ENCODE measurements around the gene FOXP1.

Gene FOXP1

DNA sequence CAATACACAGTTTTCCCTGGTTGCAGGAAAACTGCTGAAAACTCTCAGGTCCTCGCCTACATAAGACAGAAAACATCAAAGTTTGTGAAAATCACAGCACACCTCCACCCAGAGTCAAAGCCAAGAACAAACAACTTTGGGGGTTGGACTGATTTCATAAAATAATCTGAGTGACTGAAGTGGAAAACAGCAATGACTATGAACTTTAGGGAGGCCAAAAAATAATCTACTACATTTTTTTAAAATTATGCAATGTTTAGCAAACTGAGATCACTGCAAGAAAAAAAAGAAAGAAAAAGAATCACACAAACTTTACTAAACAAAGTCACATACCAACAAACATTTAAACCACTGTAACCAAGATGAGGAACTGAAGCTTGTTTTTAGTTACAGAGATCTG is 15.9 kb upstream of the FOXP1 start:
- no peak for TF ChIP-seq EZH2phosphoT487 (IDR thresholded peaks at IDR 0.05; ENCODE audit: low read depth)
- TF ChIP-seq, protein P1, sequence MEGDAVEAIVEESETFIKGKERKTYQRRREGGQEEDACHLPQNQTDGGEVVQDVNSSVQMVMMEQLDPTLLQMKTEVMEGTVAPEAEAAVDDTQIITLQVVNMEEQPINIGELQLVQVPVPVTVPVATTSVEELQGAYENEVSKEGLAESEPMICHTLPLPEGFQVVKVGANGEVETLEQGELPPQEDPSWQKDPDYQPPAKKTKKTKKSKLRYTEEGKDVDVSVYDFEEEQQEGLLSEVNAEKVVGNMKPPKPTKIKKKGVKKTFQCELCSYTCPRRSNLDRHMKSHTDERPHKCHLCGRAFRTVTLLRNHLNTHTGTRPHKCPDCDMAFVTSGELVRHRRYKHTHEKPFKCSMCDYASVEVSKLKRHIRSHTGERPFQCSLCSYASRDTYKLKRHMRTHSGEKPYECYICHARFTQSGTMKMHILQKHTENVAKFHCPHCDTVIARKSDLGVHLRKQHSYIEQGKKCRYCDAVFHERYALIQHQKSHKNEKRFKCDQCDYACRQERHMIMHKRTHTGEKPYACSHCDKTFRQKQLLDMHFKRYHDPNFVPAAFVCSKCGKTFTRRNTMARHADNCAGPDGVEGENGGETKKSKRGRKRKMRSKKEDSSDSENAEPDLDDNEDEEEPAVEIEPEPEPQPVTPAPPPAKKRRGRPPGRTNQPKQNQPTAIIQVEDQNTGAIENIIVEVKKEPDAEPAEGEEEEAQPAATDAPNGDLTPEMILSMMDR (IDR thresholded peaks at IDR 0.05; ENCODE audit: low read depth, low read length): no peak
- no peak overlapping the region for H2AFZ ChIP-seq (ENCODE audit: low read depth, low read length)
- H3K36me3 ChIP-seq (replicated peaks; ENCODE audit: low read depth, low read length): no peaks in the 10 kb centered on the region
- no peak overlapping the region for H3K9ac ChIP-seq (ENCODE audit: low read length)
- no peak overlapping the region for H3K27ac ChIP-seq (ENCODE audit: low read length)
- no peaks in the 10 kb centered on the region for H3K79me2 ChIP-seq (ENCODE audit: low read length)
- H3K27me3 ChIP-seq (ENCODE audit: low read depth, low read length): peaks cover 25% of the 10 kb centered on the region
- no peaks in the 10 kb centered on the region for H4K20me1 ChIP-seq (ENCODE audit: insufficient read depth, low read length)
- H3K4me3 ChIP-seq (ENCODE audit: low read length): no peak overlapping the region
- no peak overlapping the region for H3K4me2 ChIP-seq (ENCODE audit: low read length)
- peaks cover 6% of the 10 kb centered on the region; the same call in 1 of the 2 replicates for H3K9me3 ChIP-seq (ENCODE audit: insufficient read depth, low read length)
- no peaks in the 10 kb centered on the region for H3K4me1 ChIP-seq (ENCODE audit: low read length)

DNA sequence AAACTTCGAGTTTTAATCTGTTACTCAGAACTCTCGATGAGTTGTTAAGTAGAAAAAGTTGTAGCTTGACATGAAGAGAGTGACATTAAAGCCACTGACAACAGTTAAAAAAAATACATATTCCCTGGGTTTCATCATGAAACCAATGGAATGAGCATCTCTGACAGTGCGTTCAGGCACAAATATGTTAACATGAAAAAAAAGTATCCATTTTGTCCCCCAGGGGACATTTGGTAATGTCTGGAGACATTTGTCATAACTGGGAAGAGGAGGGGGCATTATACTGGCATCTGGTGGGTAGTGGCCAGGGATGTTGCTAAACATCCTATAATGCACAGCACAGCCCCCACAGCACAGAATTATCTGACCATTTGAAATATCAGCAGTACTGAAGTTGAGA is 14.8 kb upstream of the FOXP1 start:
- Histone ChIP-seq H2AFZ (ENCODE audit: low read depth, low read length) (no peak overlapping the region), H3K27ac (ENCODE audit: low read length) (no peak overlapping the region), H3K36me3 (replicated peaks; ENCODE audit: low read depth, low read length) (no peaks in the 10 kb centered on the region), H3K27me3 (ENCODE audit: low read depth, low read length) (peaks cover 25% of the 10 kb centered on the region), H3K4me1 (ENCODE audit: low read length) (no peaks in the 10 kb centered on the region), H3K9ac (ENCODE audit: low read length) (no peak overlapping the region), H4K20me1 (ENCODE audit: insufficient read depth, low read length) (no peaks in the 10 kb centered on the region), H3K4me2 (ENCODE audit: low read length) (no peak overlapping the region), H3K79me2 (ENCODE audit: low read length) (no peaks in the 10 kb centered on the region), H3K9me3 (ENCODE audit: insufficient read depth, low read length) (peaks cover 6% of the 10 kb centered on the region; the same call in 1 of the 2 replicates), H3K4me3 (ENCODE audit: low read length) (no peak overlapping the region)
- TF ChIP-seq, protein P1 (IDR thresholded peaks at IDR 0.05; ENCODE audit: low read depth, low read length): no peak
- no peak for TF ChIP-seq EZH2phosphoT487 (IDR thresholded peaks at IDR 0.05; ENCODE audit: low read depth)

DNA sequence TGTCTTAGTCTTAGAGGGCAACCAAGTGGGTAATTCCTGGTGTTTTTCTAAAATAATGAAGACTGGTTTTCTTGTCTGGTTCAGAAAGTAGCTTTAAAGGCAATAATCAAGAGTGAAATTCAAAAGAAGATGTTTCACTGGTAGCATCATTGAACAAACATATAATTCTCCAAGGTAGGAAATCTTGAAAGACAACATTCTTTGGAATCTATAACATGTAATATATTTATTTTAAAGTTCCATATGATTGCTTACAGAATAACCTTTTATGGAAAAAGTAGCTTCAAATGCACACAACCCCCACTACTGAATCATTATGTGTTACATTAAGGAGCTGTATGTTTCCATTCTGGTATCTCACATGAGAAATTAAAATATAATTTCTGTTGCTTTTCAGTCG is 13.8 kb upstream of the FOXP1 start:
- Histone ChIP-seq H3K4me2 (ENCODE audit: low read length) (no peak overlapping the region), H3K27ac (ENCODE audit: low read length) (no peak overlapping the region), H3K36me3 (replicated peaks; ENCODE audit: low read depth, low read length) (no peaks in the 10 kb centered on the region), H3K9ac (ENCODE audit: low read length) (no peak overlapping the region), H3K4me3 (ENCODE audit: low read length) (no peak overlapping the region), H3K9me3 (ENCODE audit: insufficient read depth, low read length) (peaks cover 6% of the 10 kb centered on the region; the same call in 1 of the 2 replicates), H4K20me1 (ENCODE audit: insufficient read depth, low read length) (no peaks in the 10 kb centered on the region), H3K79me2 (ENCODE audit: low read length) (no peaks in the 10 kb centered on the region), H3K27me3 (ENCODE audit: low read depth, low read length) (peaks cover 25% of the 10 kb centered on the region), H2AFZ (ENCODE audit: low read depth, low read length) (no peak overlapping the region), H3K4me1 (ENCODE audit: low read length) (no peaks in the 10 kb centered on the region)
- TF ChIP-seq, protein P1 (IDR thresholded peaks at IDR 0.05; ENCODE audit: low read depth, low read length): no peak
- no peak for TF ChIP-seq EZH2phosphoT487 (IDR thresholded peaks at IDR 0.05; ENCODE audit: low read depth)

DNA sequence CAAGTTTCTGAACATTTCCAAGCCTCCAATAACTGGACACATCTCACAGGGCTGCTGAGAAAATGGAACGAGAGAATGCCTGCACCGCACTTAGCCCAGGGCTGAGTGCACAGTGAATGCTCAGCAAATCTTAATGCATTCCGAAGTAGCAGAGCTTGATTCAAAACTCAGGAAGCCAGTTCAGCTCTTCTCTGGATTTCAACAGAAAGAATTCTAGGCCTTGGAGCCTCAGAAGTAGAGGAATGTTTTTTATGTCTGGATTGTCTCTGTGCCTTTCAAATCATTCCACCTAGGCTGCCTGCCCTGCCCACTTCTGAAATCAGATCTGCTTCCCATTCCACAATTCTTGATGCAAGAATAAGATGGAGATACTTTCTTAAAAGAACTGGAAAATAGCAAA is 9.6 kb upstream of the FOXP1 start:
- H3K36me3 ChIP-seq (replicated peaks; ENCODE audit: low read depth, low read length): no peaks in the 10 kb centered on the region
- H3K4me2 ChIP-seq (ENCODE audit: low read length): no peak overlapping the region
- TF ChIP-seq EZH2phosphoT487 (IDR thresholded peaks at IDR 0.05; ENCODE audit: low read depth): no peak
- TF ChIP-seq, protein P1 (IDR thresholded peaks at IDR 0.05; ENCODE audit: low read depth, low read length): no peak
- H3K9me3 ChIP-seq (ENCODE audit: insufficient read depth, low read length): peaks cover 6% of the 10 kb centered on the region; the same call in 1 of the 2 replicates
- H3K4me3 ChIP-seq (ENCODE audit: low read length): no peak overlapping the region
- H4K20me1 ChIP-seq (ENCODE audit: insufficient read depth, low read length): no peaks in the 10 kb centered on the region
- H3K79me2 ChIP-seq (ENCODE audit: low read length): no peaks in the 10 kb centered on the region
- no peak overlapping the region for H3K27ac ChIP-seq (ENCODE audit: low read length)
- H3K27me3 ChIP-seq (ENCODE audit: low read depth, low read length): peaks cover 4% of the 10 kb centered on the region; the same call in 1 of the 2 replicates
- H2AFZ ChIP-seq (ENCODE audit: low read depth, low read length): no peak overlapping the region
- H3K9ac ChIP-seq (ENCODE audit: low read length): no peak overlapping the region
- H3K4me1 ChIP-seq (ENCODE audit: low read length): no peaks in the 10 kb centered on the region

All from OCI-LY3 (cell line).